ENCODE data around the gene RNF115.
"Not testable (repeated sequence)": the region's sequence is repeated elsewhere in the genome, so short reads cannot be mapped to it uniquely, and the experiment has no call there.

Gene RNF115

DNA sequence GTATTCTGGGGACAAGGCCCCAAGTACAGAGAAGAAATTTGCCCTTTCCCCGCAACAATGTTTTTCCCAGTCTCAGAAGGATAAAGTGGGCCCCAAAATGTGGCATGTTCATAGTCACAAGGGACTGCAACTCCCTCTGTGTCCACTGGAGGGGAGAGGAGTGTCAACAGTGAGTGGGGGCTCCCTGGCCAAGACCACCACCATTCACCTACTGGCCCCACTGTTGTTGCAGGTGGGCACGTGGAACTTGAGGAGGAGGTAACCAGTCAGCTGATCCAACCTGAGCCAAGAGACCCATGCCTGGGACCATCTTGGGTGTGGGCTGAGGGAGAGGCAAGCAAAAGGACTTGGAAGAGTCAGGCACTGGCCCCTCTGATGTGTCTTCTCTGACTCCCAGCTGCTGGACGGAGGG lies 22.3 kb upstream of the RNF115 start:
- TF ChIP-seq, protein P1, sequence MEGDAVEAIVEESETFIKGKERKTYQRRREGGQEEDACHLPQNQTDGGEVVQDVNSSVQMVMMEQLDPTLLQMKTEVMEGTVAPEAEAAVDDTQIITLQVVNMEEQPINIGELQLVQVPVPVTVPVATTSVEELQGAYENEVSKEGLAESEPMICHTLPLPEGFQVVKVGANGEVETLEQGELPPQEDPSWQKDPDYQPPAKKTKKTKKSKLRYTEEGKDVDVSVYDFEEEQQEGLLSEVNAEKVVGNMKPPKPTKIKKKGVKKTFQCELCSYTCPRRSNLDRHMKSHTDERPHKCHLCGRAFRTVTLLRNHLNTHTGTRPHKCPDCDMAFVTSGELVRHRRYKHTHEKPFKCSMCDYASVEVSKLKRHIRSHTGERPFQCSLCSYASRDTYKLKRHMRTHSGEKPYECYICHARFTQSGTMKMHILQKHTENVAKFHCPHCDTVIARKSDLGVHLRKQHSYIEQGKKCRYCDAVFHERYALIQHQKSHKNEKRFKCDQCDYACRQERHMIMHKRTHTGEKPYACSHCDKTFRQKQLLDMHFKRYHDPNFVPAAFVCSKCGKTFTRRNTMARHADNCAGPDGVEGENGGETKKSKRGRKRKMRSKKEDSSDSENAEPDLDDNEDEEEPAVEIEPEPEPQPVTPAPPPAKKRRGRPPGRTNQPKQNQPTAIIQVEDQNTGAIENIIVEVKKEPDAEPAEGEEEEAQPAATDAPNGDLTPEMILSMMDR (IDR thresholded peaks at IDR 0.05; ENCODE audit: low read depth, low read length, missing control alignments), result peak; percentile 88
- DNase-seq (ENCODE audit: low read depth), result no peak
- H3K4me3 ChIP-seq (ENCODE audit: low read depth, low read length), result peak overlapping the region; percentile 72

DNA sequence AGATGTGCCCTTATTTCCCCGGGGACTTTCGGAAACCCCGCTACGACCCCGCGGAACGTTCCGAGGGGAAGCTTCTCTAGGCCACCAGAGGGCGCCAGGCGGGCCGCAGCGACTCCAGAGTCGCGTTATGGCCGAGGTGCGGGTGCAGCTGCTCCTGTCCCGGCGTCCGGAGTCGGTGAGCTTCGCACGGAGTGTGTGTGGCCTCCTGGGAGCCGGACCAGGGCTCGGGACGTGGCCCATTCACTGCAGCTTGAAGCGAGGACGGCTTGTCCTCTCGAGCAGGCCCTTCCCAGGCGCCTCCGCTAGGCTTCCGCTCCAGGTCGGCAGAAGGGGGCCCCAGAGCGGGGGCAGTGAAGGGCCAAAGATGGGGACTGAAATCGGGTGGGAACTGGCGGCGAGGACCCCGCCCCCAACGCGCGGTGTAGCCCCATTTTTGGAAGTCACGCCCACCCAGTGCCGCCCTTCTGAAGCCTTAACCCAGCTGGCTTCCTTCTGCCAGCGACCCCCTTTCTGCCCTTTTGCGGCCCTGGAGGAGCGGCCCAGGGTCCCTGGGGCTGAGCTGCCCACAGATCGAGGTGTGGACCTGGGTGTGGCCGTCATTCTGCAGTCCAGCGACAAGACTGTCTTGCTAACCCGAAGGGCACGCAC lies 21.7 kb upstream of the RNF115 start, which contains the start of gene NUDT17:
Gene NUDT17, plus strand, starts transcription at position 117 of the 648 bp plus-strand sequence. Its CDS starts 11 bp downstream, at position 128.
- peak within 1 kb of the TSS; percentile 72 for H3K4me3 ChIP-seq (ENCODE audit: low read depth, low read length)
- TF ChIP-seq, protein P1 (IDR thresholded peaks at IDR 0.05; ENCODE audit: low read depth, low read length, missing control alignments), result peak; percentile 92
- no peak for DNase-seq (ENCODE audit: low read depth)

DNA sequence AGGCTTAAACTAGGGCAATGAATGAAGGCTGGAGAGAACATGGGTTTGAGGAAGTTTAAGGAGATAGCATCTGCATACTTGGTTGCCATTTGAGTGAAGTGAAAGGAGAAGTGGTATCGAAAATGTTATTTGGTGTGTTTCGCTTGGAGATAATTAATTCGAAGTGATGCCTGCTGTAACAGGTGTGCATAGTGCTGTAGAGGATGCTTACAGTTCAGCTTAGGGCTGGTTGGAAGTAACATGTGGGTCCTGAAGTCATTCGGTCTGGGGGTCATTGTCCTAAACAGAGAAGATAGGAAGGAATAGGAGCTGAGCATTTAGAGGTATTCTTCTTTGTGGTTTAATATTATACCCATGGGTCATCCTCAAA lies 21.2 kb upstream of the RNF115 start:
- DNase-seq (ENCODE audit: low read depth), result peak; percentile 70
- TF ChIP-seq, protein P1 (IDR thresholded peaks at IDR 0.05; ENCODE audit: low read depth, low read length, missing control alignments), result no peak
- H3K4me3 ChIP-seq (ENCODE audit: low read depth, low read length), result peak overlapping the region; percentile 72; the same call in 1 of the 2 replicates

DNA sequence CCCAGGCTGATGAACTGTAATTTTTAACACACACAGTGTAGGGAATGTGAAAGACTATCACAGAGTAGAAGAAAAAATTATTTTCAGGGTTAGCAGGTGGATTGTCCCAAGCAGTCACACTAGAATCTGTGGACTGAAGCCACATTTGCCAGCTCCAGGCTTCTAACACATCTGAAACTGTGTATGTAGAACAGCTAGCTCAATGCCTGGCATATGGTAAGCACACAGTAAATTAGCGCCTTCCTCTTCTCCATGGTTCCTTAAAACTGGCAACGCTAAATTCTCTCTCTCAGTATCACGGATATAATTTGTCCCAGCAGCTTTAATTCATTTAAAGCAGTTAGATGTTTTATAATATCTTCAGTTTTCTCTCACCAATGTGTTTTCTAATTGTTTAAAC lies 19.1 kb upstream of the RNF115 start:
- TF ChIP-seq, protein P1 (IDR thresholded peaks at IDR 0.05; ENCODE audit: low read depth, low read length, missing control alignments), result no peak
- H3K4me3 ChIP-seq (ENCODE audit: low read depth, low read length), result no peak overlapping the region
- no peak for DNase-seq (ENCODE audit: low read depth)

DNA sequence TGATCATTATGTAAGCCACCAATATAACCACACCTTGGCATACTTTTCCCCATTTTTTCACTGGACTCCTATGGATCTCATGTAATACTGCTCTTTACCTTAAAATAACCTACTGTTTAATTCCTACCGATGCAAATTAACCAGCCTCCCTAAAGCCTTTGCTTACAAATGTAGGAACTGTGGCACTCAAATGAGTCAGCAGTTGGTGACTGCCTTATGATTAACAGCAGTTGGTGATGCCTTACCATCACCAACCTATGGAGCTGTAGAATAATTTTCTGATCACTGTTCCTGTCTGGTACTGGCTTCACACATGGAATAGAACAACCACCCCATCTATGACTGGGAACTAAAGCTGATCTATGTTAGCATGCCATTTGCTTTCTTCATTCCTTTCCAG lies 13.8 kb upstream of the RNF115 start:
- TF ChIP-seq, protein P1 (IDR thresholded peaks at IDR 0.05; ENCODE audit: low read depth, low read length, missing control alignments), result no peak
- H3K4me3 ChIP-seq (ENCODE audit: low read depth, low read length), result no peak overlapping the region
- no peak for DNase-seq (ENCODE audit: low read depth)

DNA sequence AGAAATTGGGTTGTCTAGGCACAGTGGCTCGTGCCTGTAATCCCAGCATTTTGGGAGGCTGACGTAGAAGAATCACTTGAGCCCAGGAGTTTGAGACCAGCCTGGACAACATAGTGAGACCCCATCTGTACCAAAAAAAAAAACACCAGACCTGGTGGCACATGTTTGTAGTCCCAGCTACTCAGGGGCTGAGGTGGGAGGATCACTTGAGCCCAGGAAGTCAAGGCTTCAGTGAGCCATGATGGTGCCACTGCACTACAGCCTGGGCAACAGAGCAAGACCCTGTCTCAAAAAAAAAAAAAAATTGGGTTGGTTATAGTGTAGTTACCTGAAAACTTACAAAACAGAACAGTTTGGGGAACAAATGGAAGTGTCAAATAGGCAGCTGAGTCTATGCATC lies 6.9 kb upstream of the RNF115 start:
- H3K4me3 ChIP-seq (ENCODE audit: low read depth, low read length); DNase-seq (ENCODE audit: low read depth): not testable (repeated sequence)

DNA sequence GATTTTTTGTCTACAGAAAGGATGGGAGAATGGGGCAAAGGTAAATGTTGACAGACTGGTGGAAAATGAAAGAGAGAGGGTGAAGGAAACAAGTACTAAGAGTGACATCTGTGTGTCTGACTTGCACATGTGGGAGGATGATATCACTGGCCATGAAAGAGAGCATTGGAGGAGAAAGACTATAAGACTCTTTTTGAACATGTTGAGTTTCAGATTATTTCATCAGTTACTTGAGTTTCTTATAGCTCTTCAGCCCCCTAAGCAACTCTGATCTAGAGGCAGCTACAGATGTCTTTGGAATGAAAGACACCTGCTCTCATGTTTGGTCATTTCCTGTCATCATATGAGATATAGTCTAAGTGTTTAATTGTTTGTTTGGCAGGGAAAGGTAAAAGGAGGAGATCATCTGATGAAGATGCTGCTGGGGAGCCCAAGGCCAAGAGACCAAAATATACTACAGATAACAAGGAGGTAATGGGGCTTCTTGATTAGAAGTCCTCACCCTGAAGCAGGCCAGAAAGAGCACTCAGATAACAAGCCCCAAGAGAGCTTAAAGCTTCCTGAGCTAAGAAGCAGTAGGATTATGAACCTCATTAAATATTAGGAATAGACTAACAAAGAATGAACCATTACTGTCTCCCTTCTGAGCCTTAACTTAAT lies 4.6 kb upstream of the RNF115 start:
- TF ChIP-seq, protein P1 (IDR thresholded peaks at IDR 0.05; ENCODE audit: low read depth, low read length, missing control alignments), result no peak
- DNase-seq (ENCODE audit: low read depth), result no peak
- H3K4me3 ChIP-seq (ENCODE audit: low read depth, low read length), result no peak overlapping the region

Measured in GM12864 (cell line).